H1 (cell line): ENCODE measurements around the gene TCF7. TPM values are rescaled to one million over a fixed set of nuclear protein-coding genes. Genes with fewer than 3 reads are reported as not detected.

Experiments
- CTCF ChIA-PET: fragments of 300-600 bp; sonication (Branson Sonifier 250); formaldehyde crosslinking; loops from one replicate; lab custom pipeline; 2021; ENCODE audit not compliant: partially characterized antibody; lab: Charles Lee
- POLR2A ChIA-PET: fragments of 300-600 bp; sonication (Branson Sonifier 250); formaldehyde crosslinking; loops from one replicate; lab custom pipeline; 2021; ENCODE audit warnings: inconsistent platforms; ENCODE audit not compliant: partially characterized antibody; lab: Charles Lee
- DNase-seq, 2 experiments: peaks; one replicate each; pipeline versions ENCODE4 v3.0.0 to v3.0.0-alpha.2; 2010 to 2022; ENCODE audit warnings: low spot score in 2 of 2, low read depth in 1 of 2, mixed read lengths in 1 of 2
- FAIRE-seq: peaks from 2 replicates; lab custom pipeline; 2011; peaks lifted over from hg19 to GRCh38; lab: Jason Lieb, UNC
- H2AFZ ChIP-seq: 2 replicates; pipeline ENCODE4 v1.8.1; 2012; ENCODE audit warnings: low read length, inconsistent platforms
- H2AK5ac ChIP-seq: 2 replicates; pipeline ENCODE4 v1.6.1; 2013; ENCODE audit warnings: low read depth, low read length
- H2BK120ac ChIP-seq: replicated peaks from 2 replicates; pipeline ENCODE3; 2013; ENCODE audit warnings: low read depth, low read length, inconsistent platforms
- H2BK12ac ChIP-seq: 2 replicates; pipeline ENCODE4 v1.6.1; 2013; ENCODE audit warnings: low read depth, low read length
- H2BK15ac ChIP-seq: 2 replicates; pipeline ENCODE4 v1.6.1; 2013; ENCODE audit warnings: low read length
- H2BK20ac ChIP-seq: 2 replicates; pipeline ENCODE4 v1.6.1; 2013; ENCODE audit warnings: low read length
- H2BK5ac ChIP-seq: 2 replicates; pipeline ENCODE4 v1.6.1; 2013; ENCODE audit warnings: low read depth, low read length
- H3K14ac ChIP-seq: 2 replicates; pipeline ENCODE4 v1.6.1; 2013; ENCODE audit warnings: inconsistent platforms; ENCODE audit not compliant: insufficient read length
- H3K18ac ChIP-seq: 2 replicates; pipeline ENCODE4 v1.6.1; 2013; ENCODE audit warnings: low read length; ENCODE audit errors: extremely low read depth
- H3K23ac ChIP-seq: 2 replicates; pipeline ENCODE4 v1.6.1; 2013; ENCODE audit warnings: inconsistent platforms; ENCODE audit not compliant: insufficient read length
- H3K23me2 ChIP-seq: 2 replicates; pipeline ENCODE4 v1.6.1; 2013; ENCODE audit warnings: low read depth, low read length
- H3K27ac ChIP-seq: 2 replicates; pipeline ENCODE4 v1.6.1; 2011; ENCODE audit warnings: low read depth, low read length, inconsistent platforms
- H3K27me3 ChIP-seq, 4 experiments: replicated peaks in 1 of 4; 1 replicate in 1 of 4; 2 replicates in 3 of 4; pipeline versions ENCODE4 v1.6.1 to v1.8.1; 2011 to 2013; ENCODE audit warnings: low read length in 3 of 4, mild to moderate bottlenecking in 3 of 4, inconsistent platforms in 2 of 4, mixed read lengths in 2 of 4, moderate library complexity in 1 of 4; ENCODE audit not compliant: control insufficient read depth in 3 of 4, insufficient read depth in 3 of 4; ENCODE audit errors: extremely low read depth in 1 of 4
- H3K36me3 ChIP-seq, 4 experiments: 2 replicates each; pipeline versions ENCODE4 v1.6.1 to v1.8.1; 2011 to 2013; ENCODE audit warnings: mild to moderate bottlenecking in 4 of 4, low read length in 3 of 4, moderate library complexity in 2 of 4, control low read depth in 1 of 4, inconsistent platforms in 1 of 4; ENCODE audit not compliant: insufficient read depth in 4 of 4, control insufficient read depth in 2 of 4
- H3K4ac ChIP-seq: replicated peaks from 2 replicates; pipeline ENCODE3; 2013; ENCODE audit warnings: low read length, low read depth, mixed read lengths, inconsistent platforms; ENCODE audit not compliant: insufficient read length
- H3K4me1 ChIP-seq, 4 experiments: replicated peaks in 1 of 4; 1 replicate in 1 of 4; 2 replicates in 3 of 4; pipeline versions ENCODE4 v1.6.1 to v1.8.1; 2011 to 2013; ENCODE audit warnings: low read length in 3 of 4, inconsistent platforms in 2 of 4, mixed read lengths in 1 of 4; ENCODE audit not compliant: insufficient read depth in 4 of 4, control insufficient read depth in 3 of 4
- H3K4me2 ChIP-seq, 2 experiments: 2 replicates each; pipeline versions ENCODE4 v1.6.1 to v1.8.1; 2011 to 2013; ENCODE audit warnings: low read depth in 2 of 2, low read length in 2 of 2, control low read depth in 1 of 2, inconsistent platforms in 1 of 2, mild to moderate bottlenecking in 1 of 2; ENCODE audit not compliant: insufficient read depth in 1 of 2
- H3K4me3 ChIP-seq, 4 experiments: fragments of 200-600, 300-600 bp in 1 of 4; sonication (generic), shearing (Covaris generic), sonication (Bioruptor Twin) in 1 of 4; 2 replicates each; pipeline versions ENCODE4 v1.5.1 to v1.8.1; 2011 to 2016; ENCODE audit warnings: low read length in 4 of 4, low read depth in 3 of 4, control low read depth in 2 of 4, inconsistent platforms in 2 of 4, mild to moderate bottlenecking in 2 of 4, mixed read lengths in 1 of 4, moderate library complexity in 1 of 4; ENCODE audit not compliant: insufficient read depth in 2 of 4; ENCODE audit errors: extremely low read depth in 1 of 4
- H3K56ac ChIP-seq: replicated peaks from 2 replicates; pipeline ENCODE3; 2013; ENCODE audit warnings: low read depth, mild to moderate bottlenecking, mixed read lengths, low read length, inconsistent platforms; ENCODE audit not compliant: insufficient read length
- H3K79me1 ChIP-seq: 2 replicates; pipeline ENCODE4 v1.6.1; 2013; ENCODE audit warnings: low read depth, low read length, control low read depth
- H3K79me2 ChIP-seq, 2 experiments: 2 replicates each; pipeline versions ENCODE4 v1.6.1 to v1.8.1; 2012 to 2013; ENCODE audit warnings: low read length in 2 of 2, mild to moderate bottlenecking in 2 of 2, inconsistent platforms in 1 of 2; ENCODE audit not compliant: insufficient read depth in 2 of 2, control insufficient read depth in 1 of 2
- H3K9ac ChIP-seq, 4 experiments: replicated peaks in 1 of 4; 1 replicate in 1 of 4; 2 replicates in 3 of 4; pipeline versions ENCODE4 v1.6.1 to v1.8.1; 2011 to 2013; ENCODE audit warnings: low read depth in 3 of 4, low read length in 3 of 4, control low read depth in 2 of 4, mild to moderate bottlenecking in 2 of 4, moderate library complexity in 2 of 4, inconsistent platforms in 1 of 4; ENCODE audit errors: extremely low read depth in 1 of 4
- H3K9me3 ChIP-seq, 2 experiments: 2 replicates each; pipeline versions ENCODE4 v1.6.1 to v1.8.1; 2012 to 2013; ENCODE audit warnings: mild to moderate bottlenecking in 2 of 2, moderate library complexity in 2 of 2, control low read depth in 1 of 2, inconsistent platforms in 1 of 2, low read depth in 1 of 2, low read length in 1 of 2, mixed read lengths in 1 of 2; ENCODE audit not compliant: insufficient read depth in 2 of 2
- H4K20me1 ChIP-seq, 2 experiments: replicated peaks in 1 of 2; 2 replicates each; pipeline versions ENCODE3 to v1.8.1; 2011 to 2013; ENCODE audit warnings: inconsistent platforms in 2 of 2, low read length in 2 of 2, mild to moderate bottlenecking in 1 of 2; ENCODE audit not compliant: insufficient read depth in 2 of 2, control insufficient read depth in 1 of 2
- H4K5ac ChIP-seq: 2 replicates; pipeline ENCODE4 v1.6.1; 2013; ENCODE audit warnings: low read length, low read depth, mixed read lengths, inconsistent platforms; ENCODE audit not compliant: insufficient read length
- H4K8ac ChIP-seq: 2 replicates; pipeline ENCODE4 v1.8.0; 2013; ENCODE audit warnings: mild to moderate bottlenecking, moderate library complexity, low read length, inconsistent platforms; ENCODE audit not compliant: insufficient read depth; ENCODE audit errors: extremely low read depth
- H4K91ac ChIP-seq: replicated peaks from 2 replicates; pipeline ENCODE3; 2013; ENCODE audit warnings: low read length, mixed read lengths, inconsistent platforms; ENCODE audit not compliant: insufficient read length
- ATF2 ChIP-seq: IDR thresholded peaks from 2 replicates; pipeline ENCODE4 v1.6.1; 2012; ENCODE audit warnings: low read length, inconsistent platforms
- CBX8 ChIP-seq: fragments of 300-800, 300-1000 bp; sonication (generic); IDR thresholded peaks from 2 replicates; pipeline ENCODE4 v1.7.1; 2016; ENCODE audit warnings: low read depth, low read length, borderline replicate concordance
- CEBPB ChIP-seq: IDR thresholded peaks from 2 replicates; pipeline ENCODE4 v1.6.1; 2012; ENCODE audit warnings: low read depth, low read length
- CHD1 ChIP-seq: IDR thresholded peaks from 2 replicates; pipeline ENCODE4 v1.6.1; 2012; ENCODE audit warnings: low read depth, low read length, improper control_type of control experiment
- FOSL1 ChIP-seq: IDR thresholded peaks from 2 replicates; pipeline ENCODE4 v1.6.1; 2011; ENCODE audit warnings: mild to moderate bottlenecking, low read depth, low read length, moderate library complexity; ENCODE audit not compliant: insufficient read depth
- JUN ChIP-seq: IDR thresholded peaks from 2 replicates; pipeline ENCODE4 v1.6.1; 2011; ENCODE audit warnings: low read depth, mild to moderate bottlenecking, improper control_type of control experiment, low read length
- KDM4A ChIP-seq: IDR thresholded peaks from one replicate; pipeline ENCODE4 v1.7.1; 2012; ENCODE audit warnings: low read depth, mild to moderate bottlenecking, moderate library complexity, low read length, inconsistent platforms; ENCODE audit not compliant: severe bottlenecking
- PHF8 ChIP-seq: fragments of 200-600 bp; sonication (generic); conservative IDR thresholded peaks from 2 replicates; pipeline ENCODE4 v1.7.1; 2012; ENCODE audit warnings: low read depth, mild to moderate bottlenecking, inconsistent platforms, low read length, moderate library complexity
- RNF2 ChIP-seq: fragments of 200-900, 300-1000 bp; sonication (generic); IDR thresholded peaks from 2 replicates; pipeline ENCODE4 v1.7.1; 2016; ENCODE audit warnings: borderline replicate concordance, low read depth, mild to moderate bottlenecking, antibody characterized with exemption, low read length; ENCODE audit not compliant: poor library complexity, severe bottlenecking; ENCODE audit errors: missing control alignments
- RXRA ChIP-seq: IDR thresholded peaks from 2 replicates; pipeline ENCODE4 v1.6.1; 2011; ENCODE audit warnings: low read depth, mild to moderate bottlenecking, low read length, moderate library complexity; ENCODE audit not compliant: insufficient read depth
- SIX5 ChIP-seq: IDR thresholded peaks from 2 replicates; pipeline ENCODE4 v1.6.1; 2011; ENCODE audit warnings: mild to moderate bottlenecking, low read depth, low read length
- SP1 ChIP-seq: IDR thresholded peaks from 2 replicates; pipeline ENCODE4 v1.6.1; 2011; ENCODE audit warnings: low read depth, low read length
- WGBS, 2 experiments: shearing (Covaris generic) in 1 of 2; methylation state at CpG; one replicate each; pipeline versions ENCODE4 v1.1.6 to v1.1.7; 2013 to 2015; ENCODE audit warnings: low lambda C conversion rate in 2 of 2, mixed read lengths in 2 of 2, inconsistent platforms in 1 of 2, low coverage in 1 of 2, missing lambda C conversion rate in 1 of 2; ENCODE audit not compliant: insufficient replicate concordance in 2 of 2, insufficient coverage in 1 of 2, insufficient read length in 1 of 2; ENCODE audit errors: extremely low coverage in 1 of 2, missing lambda C conversion rate in 1 of 2; 5-methylcytosine and 5-hydroxymethylcytosine counted together
- polyA plus RNA-seq, 7 experiments: library from polyadenylated mRNA; depleted of rRNA in 3 of 7; stranded (reverse) in 5 of 7; unstranded in 2 of 7; fragments of >200 nt in 5 of 7; fragments of 200-250 nt in 2 of 7; gene quantifications; 1 replicate in 5 of 7; 2 replicates in 1 of 7; 4 replicates in 1 of 7; pipeline versions ENCODE4 v1.2.1 to v1.2.3, GENCODE V29; 2011 to 2013; ENCODE audit warnings: missing spikeins in 2 of 7, mixed read lengths in 2 of 7
- total RNA-seq: library from RNA; stranded (reverse); fragmentation: NEBNext Ultra II Directional; extraction: Animal tissue kit (Norgen Biotek cat#: 25700); gene quantifications from 2 replicates; pipeline ENCODE4 v1.2.1, GENCODE V29; 2021

The TCF7 gene
- total and polyA plus RNA-seq, 2 of the 8 experiments (the other 6 are each of a cell fraction or from before 2014, with no cell fraction given), result 4.7 to 8.5 TPM

- Histone ChIP-seq H3K27me3 (no peaks in the 10 kb centered on the region), H2AK5ac (no peak overlapping the region), H3K79me1 (peaks cover 4% of the 10 kb centered on the region), H4K91ac (no peak overlapping the region), H2BK5ac (no peak overlapping the region), H3K27ac (no peak overlapping the region), H3K9me3 (no peaks in the 10 kb centered on the region), H2BK15ac (no peak overlapping the region), H4K5ac (no peak overlapping the region), H3K18ac (no peak overlapping the region), H3K36me3 (0 out of 8 replicates have a peak, but pooled peaks cover 0 to 3% (median 0%) of the 10 kb centered on the region in 4 experiments), H3K14ac (no peak overlapping the region), H3K4ac (no peak overlapping the region), H2BK12ac (no peak overlapping the region), H4K20me1 (peaks cover 18 to 33% of the 10 kb centered on the region in 2 experiments), H3K23ac (no peak overlapping the region), H3K4me1 (peaks cover 0 to 5% (median 2%) of the 10 kb centered on the region in 4 experiments; a peak in 3 of 7 replicates), H3K23me2 (no peaks in the 10 kb centered on the region), H3K4me2 (no peak overlapping the region), H2AFZ (no peak overlapping the region), H3K4me3 (no peak overlapping the region), H2BK20ac (no peak overlapping the region), H3K9ac (no peak overlapping the region), H3K56ac (no peak overlapping the region), H2BK120ac (no peak overlapping the region), H3K79me2 (no peaks in the 10 kb centered on the region; a peak in 1 of 4 replicates), H4K8ac (peak overlapping the region; percentile 70; the same call in 1 of the 2 replicates)
- WGBS, 2 experiments, result 94% methylated on average over 4 of the region's 5 CpGs; no CpG with 5 or more reads in 1 of the 2 experiments
- DNase-seq, result no peak
- no peak for FAIRE-seq
- POLR2A ChIA-PET, result interaction anchor here (4.5 kb wide), 1 partner anchor 11 kb away, joined by 15 read pairs; no protein-coding TSS in a partner anchor
- CTCF ChIA-PET, result interaction anchor here (0.6 to 21.7 kb wide), 8 partner anchors 15 to 1654 kb away, joined by 3 to 270 read pairs (median 4); no protein-coding TSS in a partner anchor
- TF ChIP-seq CBX8 (no peak), PHF8 (no peak), FOSL1 (no peak), CEBPB (no peak), KDM4A (no peak), ATF2 (no peak), RXRA (no peak), RNF2 (no peak), SIX5 (no peak), SP1 (no peak), JUN (no peak), CHD1 (no peak)
Measured at GRCh38 chr5:134128648-134128995, 14.1 kb downstream of the TCF7 start.
